Cardiac fibroblast (primary cell): ENCODE measurements around the gene CCDC134.

Source experiments
- DNase-seq, 2 donors: peaks; one replicate each; pipeline versions ENCODE4 v3.0.0 to v3.0.0-alpha.2; 2010; ENCODE audit warnings: low read depth in 2 of 2
- H3K4me3 ChIP-seq, 2 donors: replicated peaks in 1 of 2; 1 replicate in 1 of 2; 2 replicates in 1 of 2; pipeline ENCODE4 v1.5.1; 2011; ENCODE audit warnings: low read depth in 2 of 2, low read length in 2 of 2, mild to moderate bottlenecking in 2 of 2, moderate library complexity in 1 of 2
- CTCF ChIP-seq: IDR thresholded peaks from one replicate; pipeline ENCODE4 v1.5.1; 2011; ENCODE audit warnings: low read depth, mild to moderate bottlenecking, low read length, inconsistent platforms

Gene CCDC134

GRCh38 chr22:41800348-41801146 lies at the start of gene CCDC134:
Gene CCDC134 (plus strand): TSS chr22:41800679. CDS start chr22:41808891, 8,212 bp downstream.
- TF ChIP-seq CTCF = no peak
- DNase-seq = peak; percentile 72 to 86
- H3K4me3 ChIP-seq = peak within 1 kb of the TSS; percentile 95 to 98

GRCh38 chr22:41752011-41752970 lies 48.2 kb upstream of the CCDC134 start:
- DNase-seq = no peak
- no peak for TF ChIP-seq CTCF

GRCh38 chr22:41753984-41754383 lies 46.5 kb upstream of the CCDC134 start:
- no peak for DNase-seq
- no peak for TF ChIP-seq CTCF
- H3K4me3 ChIP-seq = no peak overlapping the region

More at GRCh38 chr22:41752011-41752970, 48.2 kb upstream of the CCDC134 start:
- no peak overlapping the region for H3K4me3 ChIP-seq

- TF ChIP-seq CTCF = no peak
- no peak for DNase-seq
- H3K4me3 ChIP-seq = no peak overlapping the region
Measured at GRCh38 chr22:41757502-41757901, 43.0 kb upstream of the CCDC134 start.

- TF ChIP-seq CTCF = no peak
- no peak for DNase-seq
- H3K4me3 ChIP-seq = no peak overlapping the region
Measured at GRCh38 chr22:41758231-41758630, 42.2 kb upstream of the CCDC134 start.

- TF ChIP-seq CTCF = peak; percentile 30
- no peak overlapping the region for H3K4me3 ChIP-seq
- DNase-seq = peak; percentile 21 to 22
Measured at GRCh38 chr22:41762980-41763779, 37.3 kb upstream of the CCDC134 start.
